Germinal center (tissue), 1 donor: Measurements from ENCODE around the gene TNFRSF25.
A peak's percentile ranks its signal among the peaks of the same experiment; 100 is the strongest.
"Not testable (repeated sequence)": the region's sequence is repeated elsewhere in the genome, so short reads cannot be mapped to it uniquely, and the experiment has no call there.

ENCODE experiments used
- DNase-seq: peaks from one replicate; pipeline ENCODE4 v3.0.0; 2012; ENCODE audit warnings: mixed read lengths, low spot score

TNFRSF25 gene

GRCh38 chr1:6470132-6471085 is 4.4 kb upstream of the TNFRSF25 start:
- DNase-seq = no peak

GRCh38 chr1:6468729-6469461 is 2.9 kb upstream of the TNFRSF25 start:
- DNase-seq = no peak

GRCh38 chr1:6467744-6468688 is 2.0 kb upstream of the TNFRSF25 start:
- no peak for DNase-seq

GRCh38 chr1:6467224-6467623 is 1.3 kb upstream of the TNFRSF25 start:
- no peak for DNase-seq

- DNase-seq = no peak
These were observed 778 bp upstream of the TNFRSF25 start for GRCh38 chr1:6466751-6467150.

GRCh38 chr1:6465461-6466005 is 440 bp downstream of the TNFRSF25 start:
- DNase-seq = no peak

- no peak for DNase-seq
These were observed 1.1 kb downstream of the TNFRSF25 start for GRCh38 chr1:6464915-6465314.

GRCh38 chr1:6464514-6464836 is 1.5 kb downstream of the TNFRSF25 start:
- no peak for DNase-seq

- no peak for DNase-seq
These were observed 2.9 kb downstream of the TNFRSF25 start for GRCh38 chr1:6463120-6463412.

GRCh38 chr1:6462412-6463119 is 3.4 kb downstream of the TNFRSF25 start:
- no peak for DNase-seq

GRCh38 chr1:6461538-6462411 is 4.2 kb downstream of the TNFRSF25 start:
- no peak for DNase-seq

GRCh38 chr1:6461051-6461530 is 4.9 kb downstream of the TNFRSF25 start:
- DNase-seq = no peak

GRCh38 chr1:6460301-6461050 is 5.5 kb downstream of the TNFRSF25 start:
- DNase-seq = peak; percentile 61

- no peak for DNase-seq
These were observed 6.1 kb downstream of the TNFRSF25 start for GRCh38 chr1:6459850-6460265.

GRCh38 chr1:6456800-6457466 is 9.0 kb downstream of the TNFRSF25 start:
- no peak for DNase-seq

GRCh38 chr1:6455752-6456520 is 10.0 kb downstream of the TNFRSF25 start:
- DNase-seq = not testable (repeated sequence)

- DNase-seq = no peak
These were observed 10.9 kb downstream of the TNFRSF25 start for GRCh38 chr1:6454856-6455751.
